IPS DF 6.9 (cell line): Measurements from ENCODE around the gene ZNRF3.

Experiments
- DNase-seq: peaks from one replicate; pipeline ENCODE4 v3.0.0-alpha.2; 2013; ENCODE audit warnings: low read depth, low spot score
- H3K27ac ChIP-seq: one replicate; pipeline ENCODE4 v1.5.1; 2013; ENCODE audit warnings: low read length, control low read depth
- H3K27me3 ChIP-seq: 2 replicates; pipeline ENCODE4 v1.6.1; 2013; ENCODE audit warnings: mild to moderate bottlenecking, low read length; ENCODE audit not compliant: control insufficient read depth, insufficient read depth
- H3K36me3 ChIP-seq: 2 replicates; pipeline ENCODE4 v1.6.1; 2013; ENCODE audit warnings: low read length; ENCODE audit not compliant: control insufficient read depth, insufficient read depth
- H3K4me1 ChIP-seq: 2 replicates; pipeline ENCODE4 v1.6.1; 2013; ENCODE audit warnings: low read length; ENCODE audit not compliant: control insufficient read depth, insufficient read depth
- H3K4me3 ChIP-seq: 2 replicates; pipeline ENCODE4 v1.5.1; 2013; ENCODE audit warnings: mild to moderate bottlenecking, low read length
- H3K9me3 ChIP-seq: 2 replicates; pipeline ENCODE4 v1.6.1; 2013; ENCODE audit warnings: low read length, inconsistent platforms; ENCODE audit not compliant: control insufficient read depth, insufficient read depth
- WGBS: extraction: QIAGEN DNeasy Blood & Tissue Kit; methylation state at CpG from one replicate; pipeline ENCODE4 v1.1.7; 2013; ENCODE audit warnings: mixed read lengths, missing lambda C conversion rate; ENCODE audit not compliant: insufficient read length, insufficient coverage; 5-methylcytosine and 5-hydroxymethylcytosine counted together

ZNRF3 gene

DNA sequence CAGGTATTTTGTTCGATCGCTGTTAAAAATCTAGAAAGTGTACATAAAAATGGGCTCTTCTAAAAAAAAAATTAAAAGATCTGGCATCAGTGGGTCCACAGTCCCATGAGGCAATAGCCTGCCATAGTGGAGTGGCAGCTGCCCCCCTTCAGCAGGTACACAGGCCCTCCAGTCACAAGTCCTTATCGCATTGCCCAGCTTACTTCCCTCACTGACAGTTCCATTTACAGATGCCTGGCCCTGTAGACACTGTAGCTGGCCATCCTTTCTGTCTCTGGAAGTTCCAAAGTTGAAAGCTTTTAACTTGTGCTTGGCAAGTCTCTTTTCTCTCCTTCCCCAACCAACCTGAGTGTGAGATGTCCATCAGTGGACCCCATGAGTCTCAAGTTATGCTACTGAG, 11.4 kb downstream of the ZNRF3 start:
- WGBS = no CpG with 5 or more reads among the region's 3 CpGs
- Histone ChIP-seq H3K27ac (no peak overlapping the region), H3K4me1 (peaks cover 5% of the 10 kb centered on the region)

DNA sequence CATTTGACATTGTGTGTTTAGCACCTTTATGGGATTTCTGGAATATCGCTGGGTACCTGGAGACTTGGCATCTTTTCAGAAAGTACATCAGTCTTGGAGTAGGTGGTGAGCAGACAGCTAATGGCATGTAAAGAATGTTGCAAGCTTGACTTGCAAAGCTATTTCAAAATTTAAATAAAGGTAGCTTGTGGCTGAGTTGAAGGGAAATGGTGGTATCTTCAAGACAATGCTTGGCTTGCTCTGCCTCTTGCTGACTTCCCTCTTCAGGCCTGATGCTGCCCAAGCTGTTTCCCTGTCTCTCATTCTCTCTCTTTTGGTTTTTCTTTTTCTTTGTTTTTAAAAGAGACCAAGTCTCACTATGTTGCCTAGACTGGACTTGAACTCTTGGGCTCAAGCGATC, 13.2 kb downstream of the ZNRF3 start:
- Histone ChIP-seq H3K4me1 (peaks cover 6% of the 10 kb centered on the region), H3K27ac (peak overlapping the region; percentile 47), H3K27me3 (no peaks in the 10 kb centered on the region), H3K9me3 (no peaks in the 10 kb centered on the region), H3K4me3 (no peak overlapping the region), H3K36me3 (no peaks in the 10 kb centered on the region)
- no peak for DNase-seq
- no CpG with 5 or more reads among the region's 2 CpGs for WGBS

More for the DNA sequence above, 11.4 kb downstream of the ZNRF3 start:
- H3K36me3 ChIP-seq = no peaks in the 10 kb centered on the region
- H3K4me3 ChIP-seq = no peak overlapping the region
- no peaks in the 10 kb centered on the region for H3K27me3 ChIP-seq
- H3K9me3 ChIP-seq = no peaks in the 10 kb centered on the region
- DNase-seq = no peak

DNA sequence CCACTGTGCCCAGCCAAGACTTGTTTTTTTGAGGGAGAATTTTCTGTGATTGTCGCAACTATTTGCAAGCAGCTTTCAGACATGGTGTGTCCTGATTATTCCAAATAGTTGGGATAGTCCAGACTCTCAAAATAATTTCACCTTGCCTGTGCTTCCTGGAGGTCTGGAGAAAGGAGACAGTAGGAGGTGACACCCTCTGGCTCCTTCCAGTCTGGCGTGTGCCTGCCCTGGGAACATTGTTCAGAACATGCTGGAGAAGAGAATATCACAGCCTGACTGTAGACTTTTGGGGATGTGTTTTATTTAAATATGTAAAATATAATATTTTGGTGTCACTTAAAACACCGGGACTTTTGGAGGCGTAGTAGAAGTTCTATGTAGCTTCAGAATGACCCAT, 14.9 kb downstream of the ZNRF3 start:
- Histone ChIP-seq H3K27ac (no peak overlapping the region), H3K4me1 (peaks cover 10% of the 10 kb centered on the region), H3K36me3 (no peaks in the 10 kb centered on the region), H3K4me3 (no peak overlapping the region), H3K9me3 (no peaks in the 10 kb centered on the region), H3K27me3 (no peaks in the 10 kb centered on the region)
- WGBS = no CpG with 5 or more reads among the region's 4 CpGs
- no peak for DNase-seq

DNA sequence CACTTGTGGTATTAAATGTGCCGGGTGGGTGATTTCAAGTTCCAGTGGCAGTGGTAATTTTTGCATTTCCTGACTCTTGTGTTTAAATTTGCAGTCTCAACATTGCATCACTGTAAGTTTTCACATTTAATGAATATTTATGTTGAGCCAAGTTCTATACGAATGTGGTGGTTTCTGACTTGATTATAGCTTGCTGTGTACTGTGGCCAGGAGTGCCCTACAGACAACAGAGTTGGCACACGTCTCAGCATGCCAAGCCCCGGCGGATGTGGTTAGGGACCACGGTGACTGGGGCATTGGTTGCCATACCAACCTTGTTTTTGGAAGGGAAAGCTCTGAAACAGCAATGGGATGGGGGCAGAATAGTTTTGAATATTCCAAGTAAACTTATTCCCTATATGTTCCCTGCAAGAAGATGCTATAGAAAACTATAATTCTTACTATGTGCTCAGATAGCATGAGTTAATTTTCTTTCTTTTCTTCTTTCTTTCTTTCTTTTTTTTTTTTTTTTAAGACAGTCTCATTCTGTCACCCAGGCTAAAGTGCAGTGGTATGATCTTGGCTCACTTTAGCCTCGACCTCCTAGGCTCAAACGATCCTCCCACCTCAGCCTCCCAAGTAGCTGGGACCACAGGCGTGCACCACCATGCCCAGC, 16.0 kb downstream of the ZNRF3 start:
- no peak overlapping the region for H3K4me3 ChIP-seq

DNA sequence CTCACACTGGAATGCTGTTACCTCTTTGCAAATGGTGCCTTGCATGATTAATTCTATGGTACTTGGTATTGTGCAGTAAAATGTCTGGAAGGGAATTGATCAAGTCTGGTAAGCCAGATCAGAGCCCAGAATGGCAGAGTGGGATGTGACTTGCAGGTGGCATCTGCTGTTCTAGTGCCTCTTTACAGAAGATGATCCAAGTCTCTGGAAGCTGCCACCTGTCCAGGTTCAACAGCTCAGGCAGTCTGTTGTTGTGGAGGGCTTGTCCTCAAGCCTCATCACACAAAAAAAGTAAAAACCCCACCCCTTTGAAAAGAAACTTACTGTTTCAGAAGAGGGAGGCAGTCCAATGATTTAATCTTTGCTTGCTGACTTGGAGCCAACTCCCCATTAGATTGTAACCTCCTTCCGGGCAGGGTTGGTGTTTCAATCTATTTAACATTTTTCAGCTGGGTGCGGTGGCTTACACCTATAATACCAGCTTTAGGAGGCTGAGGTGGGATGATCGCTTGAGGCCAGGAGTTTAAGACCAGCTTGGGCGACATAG, 17.1 kb downstream of the ZNRF3 start:
- no peak overlapping the region for H3K27ac ChIP-seq
- no CpG with 5 or more reads among the region's 4 CpGs for WGBS

More for the DNA sequence above, 16.0 kb downstream of the ZNRF3 start:
- no CpG with 5 or more reads among the region's 9 CpGs for WGBS
- H3K27me3 ChIP-seq = no peaks in the 10 kb centered on the region
- no peak overlapping the region for H3K27ac ChIP-seq
- no peak for DNase-seq
- H3K9me3 ChIP-seq = no peaks in the 10 kb centered on the region
- H3K36me3 ChIP-seq = no peaks in the 10 kb centered on the region
- peaks cover 9% of the 10 kb centered on the region for H3K4me1 ChIP-seq

DNA sequence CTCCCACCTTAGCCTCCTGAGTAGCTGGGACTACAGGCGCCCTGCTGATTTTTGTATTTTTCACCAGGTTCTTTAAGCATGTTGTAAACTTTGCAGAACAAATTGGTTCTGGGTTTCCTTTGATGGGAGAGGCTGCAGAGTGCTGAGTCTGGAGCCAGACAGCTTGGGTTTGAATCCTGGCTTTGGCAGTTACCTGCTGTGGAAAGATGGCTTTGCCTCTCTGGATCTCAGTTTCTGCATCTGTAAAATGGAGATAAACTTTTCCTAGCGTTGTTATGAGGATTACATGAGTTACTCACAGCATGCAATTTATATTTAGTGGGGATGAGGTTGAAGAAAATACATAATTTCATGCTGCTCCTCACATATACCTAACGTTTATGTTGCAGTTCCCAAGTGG, 19.1 kb downstream of the ZNRF3 start:
- H3K9me3 ChIP-seq = no peaks in the 10 kb centered on the region
- DNase-seq = no peak
- no CpG with 5 or more reads among the region's 3 CpGs for WGBS
- peaks cover 8% of the 10 kb centered on the region; the same call in 1 of the 2 replicates for H3K4me1 ChIP-seq
- no peak overlapping the region for H3K4me3 ChIP-seq
- no peak overlapping the region for H3K27ac ChIP-seq
- no peaks in the 10 kb centered on the region for H3K36me3 ChIP-seq
- H3K27me3 ChIP-seq = no peaks in the 10 kb centered on the region

More for the DNA sequence above, 17.1 kb downstream of the ZNRF3 start:
- no peak for DNase-seq
- Histone ChIP-seq H3K36me3 (no peaks in the 10 kb centered on the region), H3K4me1 (peaks cover 8% of the 10 kb centered on the region; the same call in 1 of the 2 replicates), H3K27me3 (no peaks in the 10 kb centered on the region), H3K9me3 (no peaks in the 10 kb centered on the region), H3K4me3 (no peak overlapping the region)

DNA sequence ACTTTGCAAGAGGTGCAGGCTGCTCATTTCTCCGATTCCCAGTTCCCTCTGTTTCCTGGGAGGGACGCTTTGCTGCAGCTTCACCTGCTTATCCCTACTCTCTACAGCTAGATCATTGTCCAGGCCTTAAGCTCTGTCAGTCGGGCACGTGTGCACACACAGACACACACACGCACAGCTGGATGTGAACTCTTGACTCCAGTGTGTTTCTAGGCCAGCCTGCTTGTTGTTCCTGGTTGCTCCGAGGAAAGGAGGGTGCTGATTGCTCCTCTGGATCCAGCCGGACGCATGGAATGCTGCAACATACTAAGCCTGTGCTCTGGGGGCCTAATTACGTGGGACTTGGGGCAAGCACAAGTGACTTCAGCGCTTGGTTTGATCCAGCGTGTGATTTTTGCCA, 19.7 kb downstream of the ZNRF3 start:
- Histone ChIP-seq H3K4me3 (no peak overlapping the region), H3K9me3 (no peaks in the 10 kb centered on the region), H3K27me3 (no peaks in the 10 kb centered on the region), H3K36me3 (no peaks in the 10 kb centered on the region), H3K27ac (no peak overlapping the region), H3K4me1 (peaks cover 8% of the 10 kb centered on the region; the same call in 1 of the 2 replicates)
- DNase-seq = no peak
- WGBS = no CpG with 5 or more reads among the region's 11 CpGs

DNA sequence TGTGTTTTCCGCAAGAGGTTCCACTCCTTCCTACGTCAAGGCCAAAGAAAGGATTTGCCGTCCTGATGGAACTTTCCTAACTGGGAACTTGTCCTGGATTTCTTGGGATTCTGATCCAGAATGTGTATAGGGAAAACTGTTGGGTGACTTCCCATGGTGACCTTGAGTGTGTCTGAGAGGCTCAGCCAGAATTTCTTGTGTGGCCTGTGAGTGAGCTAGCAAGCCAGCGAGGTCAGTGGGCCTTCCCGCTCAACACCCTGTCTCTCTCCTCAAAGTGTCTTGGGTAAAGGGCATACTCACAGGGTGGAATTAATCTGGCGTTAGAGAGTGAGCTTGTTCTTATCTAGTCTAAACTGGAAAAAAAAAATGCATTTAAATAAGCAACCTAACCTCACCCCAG, 20.4 kb downstream of the ZNRF3 start:
- Histone ChIP-seq H3K27ac (no peak overlapping the region), H3K9me3 (no peaks in the 10 kb centered on the region), H3K4me1 (peaks cover 8% of the 10 kb centered on the region; the same call in 1 of the 2 replicates), H3K36me3 (no peaks in the 10 kb centered on the region), H3K4me3 (no peak overlapping the region), H3K27me3 (no peaks in the 10 kb centered on the region)
- no peak for DNase-seq
- no CpG with 5 or more reads among the region's 6 CpGs for WGBS

DNA sequence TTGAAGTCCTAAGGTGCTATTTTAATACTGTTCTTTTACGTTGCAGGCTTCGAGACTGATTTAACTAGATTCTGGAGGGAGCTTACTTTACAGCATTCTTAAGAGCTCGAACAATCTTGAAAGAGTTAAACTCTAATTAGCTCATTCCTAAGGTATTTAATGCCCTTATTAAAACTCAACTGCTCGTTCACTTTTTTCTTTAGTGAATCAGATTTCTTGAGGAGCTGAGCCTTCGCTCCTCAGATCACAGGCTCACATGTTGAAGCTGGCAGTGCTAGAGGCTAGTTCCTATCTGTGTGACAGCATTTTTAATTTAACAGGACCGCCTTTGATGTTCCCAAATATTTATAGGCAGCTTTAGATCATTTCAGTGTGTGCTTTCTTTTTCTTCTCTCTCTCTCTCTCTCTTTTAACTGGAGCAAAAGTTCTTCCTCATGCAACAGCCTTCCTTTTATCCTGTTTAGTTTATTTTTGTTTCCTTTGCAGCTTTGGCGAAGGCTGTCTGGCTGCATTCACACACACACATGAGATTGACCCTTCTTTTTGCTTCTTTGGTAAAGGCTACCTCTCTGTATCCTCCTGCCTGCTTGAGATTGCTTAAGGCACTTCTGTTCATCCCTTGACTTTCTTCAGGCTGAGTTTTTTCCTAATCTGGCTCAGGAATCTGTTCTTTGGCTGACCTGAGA, 21.0 kb downstream of the ZNRF3 start:
- H3K9me3 ChIP-seq = no peaks in the 10 kb centered on the region
- H3K27ac ChIP-seq = no peak overlapping the region
- no peaks in the 10 kb centered on the region for H3K27me3 ChIP-seq
- H3K36me3 ChIP-seq = no peaks in the 10 kb centered on the region
- peaks cover 8% of the 10 kb centered on the region; the same call in 1 of the 2 replicates for H3K4me1 ChIP-seq
- no peak overlapping the region for H3K4me3 ChIP-seq
- DNase-seq = no peak
- no CpG with 5 or more reads among the region's 7 CpGs for WGBS

DNA sequence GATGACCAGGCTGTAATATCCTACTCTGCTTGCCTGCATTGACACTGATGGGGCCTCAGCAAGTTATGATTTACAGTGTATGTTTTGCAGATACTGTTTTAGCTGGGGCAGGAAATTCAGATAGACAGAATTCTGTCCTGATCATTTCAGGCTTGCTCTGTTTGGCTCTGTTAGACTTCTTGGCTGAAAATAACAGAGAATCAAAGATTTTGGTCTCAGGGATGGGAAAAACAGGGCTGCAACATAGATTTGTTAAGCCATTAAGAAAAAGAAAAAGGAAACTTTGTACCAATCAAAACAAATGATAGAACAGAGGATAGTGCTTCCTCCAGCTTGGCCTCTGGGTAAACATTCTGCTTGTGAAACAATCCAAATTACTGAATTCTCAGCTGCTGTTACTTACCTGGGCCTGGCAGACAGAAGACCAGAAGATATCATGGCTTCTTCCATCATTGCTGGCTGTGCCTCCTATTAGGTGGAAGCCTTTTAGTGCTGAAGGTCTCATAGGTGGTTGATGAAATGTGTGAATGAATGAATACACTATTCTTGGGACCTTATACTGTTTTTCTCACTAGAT, 22.0 kb downstream of the ZNRF3 start:
- no peak for DNase-seq
- H3K36me3 ChIP-seq = no peaks in the 10 kb centered on the region
- peaks cover 5% of the 10 kb centered on the region; the same call in 1 of the 2 replicates for H3K4me1 ChIP-seq
- H3K4me3 ChIP-seq = no peak overlapping the region
- H3K27me3 ChIP-seq = no peaks in the 10 kb centered on the region
- H3K27ac ChIP-seq = no peak overlapping the region
- no peaks in the 10 kb centered on the region for H3K9me3 ChIP-seq
